AG04449 (cell line): ENCODE results near the gene FAM53C.

Source experiments
- CTCF ChIA-PET: fragments of 350-600 bp; formaldehyde crosslinking; extraction: SDS; loops from one replicate; lab custom pipeline; 2021; ENCODE audit warnings: antibody characterized with exemption; lab: Yijun Ruan, JAX
- POLR2A ChIA-PET: fragments of 400-600, 350-600 bp; formaldehyde crosslinking; extraction: SDS; loops from one replicate; lab custom pipeline; 2020; ENCODE audit warnings: antibody characterized with exemption, inconsistent platforms; lab: Yijun Ruan, JAX
- DNase-seq: peaks from one replicate; pipeline ENCODE4 v3.0.0-alpha.2; 2010; ENCODE audit warnings: low read depth, low spot score
- H3K4me3 ChIP-seq: 2 replicates; pipeline ENCODE4 v1.5.1; 2011; ENCODE audit warnings: low read depth, mild to moderate bottlenecking, control low read depth, low read length
- TF ChIP-seq, protein P1 (sequence below): IDR thresholded peaks from one replicate; pipeline ENCODE4 v1.5.1; 2011; ENCODE audit warnings: mild to moderate bottlenecking, moderate library complexity, low read length, control low read depth, inconsistent platforms; ENCODE audit not compliant: insufficient read depth; ENCODE audit errors: missing control alignments

Gene FAM53C

DNA sequence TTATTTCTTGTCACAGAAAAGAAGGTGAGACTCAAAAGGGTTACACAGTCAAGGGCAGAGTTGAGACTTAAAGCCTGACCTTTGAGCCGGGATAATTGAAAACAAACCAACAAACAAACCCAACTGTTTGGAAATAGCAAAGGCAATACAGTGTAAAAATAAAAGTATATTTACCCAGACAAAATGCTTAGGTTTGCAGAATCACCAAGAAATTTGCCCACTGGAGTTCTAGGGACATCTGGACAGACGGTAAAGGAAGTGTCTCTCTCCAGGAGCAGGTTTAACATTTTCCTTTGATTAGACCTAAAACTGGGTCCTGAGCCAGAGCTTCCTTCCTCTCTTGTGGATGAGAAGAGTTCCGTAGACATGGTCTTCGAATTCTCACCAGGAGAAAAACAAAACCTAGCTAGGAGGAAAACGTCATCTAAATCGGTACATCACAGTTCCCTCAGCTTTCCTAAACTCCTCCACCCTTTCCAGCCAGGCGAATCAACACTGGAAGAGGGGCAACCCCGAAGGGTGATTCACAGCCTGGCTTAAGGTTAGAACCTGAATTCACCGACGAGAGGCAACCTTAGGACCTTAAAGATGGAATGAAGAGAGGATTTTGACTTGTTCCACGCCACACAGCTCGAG lies 7.1 kb upstream of the FAM53C start:
- CTCF ChIA-PET = interaction anchor here (16.0 kb wide), 1 partner anchor 21 kb away, joined by 267 read pairs; the partner anchor contains the start of gene KDM3B
- TF ChIP-seq, protein P1, sequence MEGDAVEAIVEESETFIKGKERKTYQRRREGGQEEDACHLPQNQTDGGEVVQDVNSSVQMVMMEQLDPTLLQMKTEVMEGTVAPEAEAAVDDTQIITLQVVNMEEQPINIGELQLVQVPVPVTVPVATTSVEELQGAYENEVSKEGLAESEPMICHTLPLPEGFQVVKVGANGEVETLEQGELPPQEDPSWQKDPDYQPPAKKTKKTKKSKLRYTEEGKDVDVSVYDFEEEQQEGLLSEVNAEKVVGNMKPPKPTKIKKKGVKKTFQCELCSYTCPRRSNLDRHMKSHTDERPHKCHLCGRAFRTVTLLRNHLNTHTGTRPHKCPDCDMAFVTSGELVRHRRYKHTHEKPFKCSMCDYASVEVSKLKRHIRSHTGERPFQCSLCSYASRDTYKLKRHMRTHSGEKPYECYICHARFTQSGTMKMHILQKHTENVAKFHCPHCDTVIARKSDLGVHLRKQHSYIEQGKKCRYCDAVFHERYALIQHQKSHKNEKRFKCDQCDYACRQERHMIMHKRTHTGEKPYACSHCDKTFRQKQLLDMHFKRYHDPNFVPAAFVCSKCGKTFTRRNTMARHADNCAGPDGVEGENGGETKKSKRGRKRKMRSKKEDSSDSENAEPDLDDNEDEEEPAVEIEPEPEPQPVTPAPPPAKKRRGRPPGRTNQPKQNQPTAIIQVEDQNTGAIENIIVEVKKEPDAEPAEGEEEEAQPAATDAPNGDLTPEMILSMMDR = no peak
- POLR2A ChIA-PET = no interaction called here
- DNase-seq = no peak
- H3K4me3 ChIP-seq = peak overlapping the region; percentile 82

DNA sequence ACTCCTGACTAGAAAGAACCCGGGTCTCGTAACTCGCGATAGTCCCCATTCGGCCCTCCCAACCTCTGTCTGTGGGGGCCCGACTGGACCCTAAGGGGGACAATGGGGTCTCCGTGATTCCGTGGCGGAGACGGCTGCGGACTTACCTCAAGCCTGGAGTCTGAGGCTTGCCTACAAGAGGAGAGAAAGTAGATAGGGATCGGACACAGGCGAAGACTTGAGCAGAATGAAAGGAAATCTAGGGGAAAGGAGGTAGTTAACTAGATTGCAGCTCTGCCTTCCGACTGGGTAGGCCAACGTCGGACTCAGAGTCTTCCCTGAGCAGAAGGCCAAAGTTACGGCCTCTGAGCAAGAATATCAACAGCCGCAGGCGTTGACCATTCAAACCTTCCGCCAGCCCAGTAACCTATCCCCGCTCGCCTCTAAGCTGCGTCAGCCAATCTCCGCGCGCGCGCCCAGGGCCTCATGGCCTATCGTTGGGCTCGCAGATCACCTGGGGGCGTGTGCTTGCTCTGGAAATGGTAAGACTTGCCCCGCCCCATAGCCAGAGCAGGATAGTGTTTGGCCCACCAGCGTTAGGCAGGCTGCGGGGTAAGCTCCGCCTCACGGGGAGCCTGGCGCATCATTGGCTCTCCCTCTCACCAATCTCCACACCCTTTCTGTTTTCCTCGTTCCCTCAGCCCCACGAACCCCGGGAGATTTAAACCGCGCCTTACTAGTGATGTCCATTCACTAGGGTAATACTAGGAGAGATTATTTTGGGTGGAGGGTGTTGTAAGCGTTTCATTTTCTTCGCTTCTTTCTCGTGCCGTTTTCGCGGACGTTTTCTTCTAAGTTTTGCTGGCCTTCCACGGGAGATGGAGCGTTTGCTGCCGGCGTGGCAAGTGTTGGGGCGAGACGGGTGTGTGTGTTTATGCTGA lies 6.4 kb upstream of the FAM53C start, which contains the start of gene CDC25C:
CDC25C (minus strand) TSS at position 356 of the 920 bp plus-strand sequence. CDS start 624 bp downstream, outside the sequence.
- peak within 1 kb of the TSS; percentile 82 for H3K4me3 ChIP-seq
- TF ChIP-seq, protein P1 = no peak
- peak; percentile 95 for DNase-seq
- ChIA-PET CTCF (interaction anchor here (1.1 to 16.0 kb wide), 2 partner anchors 16 to 20 kb away, joined by 3 to 267 read pairs; partner anchors contain the start of gene KDM3B), POLR2A (interaction anchor here (1.0 kb wide), 2 partner anchors 21 to 22 kb away, joined by 4 read pairs; partner anchors contain the start of gene KDM3B)

DNA sequence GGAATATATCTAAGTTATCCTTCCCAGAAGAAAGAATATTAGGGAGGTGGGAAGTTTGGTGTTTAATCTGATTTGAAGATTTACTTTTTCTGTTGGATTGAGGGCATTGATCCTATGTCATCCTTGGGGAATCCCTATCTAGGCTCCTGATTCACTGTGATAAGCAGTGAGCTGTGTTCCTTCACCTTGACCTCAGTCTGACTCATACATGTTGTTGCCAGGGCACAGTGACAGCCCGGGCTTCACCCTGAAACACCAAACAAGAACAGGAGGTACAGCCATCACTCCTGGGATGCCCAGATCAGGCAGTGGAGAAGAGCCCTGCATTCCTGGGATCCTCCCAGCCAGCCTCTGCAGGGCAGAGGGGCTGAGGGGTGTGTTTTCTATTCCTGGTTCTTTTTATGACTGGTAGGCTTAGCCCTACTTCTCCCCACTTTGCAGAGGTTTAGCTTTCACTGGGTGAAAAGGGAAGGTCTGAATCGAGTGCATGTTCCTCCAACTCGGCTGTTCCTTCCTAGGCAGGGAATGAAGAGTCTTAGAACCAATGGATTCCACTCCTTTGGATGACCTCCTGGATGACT lies 3.1 kb upstream of the FAM53C start:
- ChIA-PET CTCF (interaction anchor here (16.0 kb wide), 1 partner anchor 17 kb away, joined by 267 read pairs; the partner anchor contains the start of gene KDM3B), POLR2A (no interaction called here)
- no peak for DNase-seq
- no peak overlapping the region for H3K4me3 ChIP-seq
- TF ChIP-seq, protein P1 = no peak

DNA sequence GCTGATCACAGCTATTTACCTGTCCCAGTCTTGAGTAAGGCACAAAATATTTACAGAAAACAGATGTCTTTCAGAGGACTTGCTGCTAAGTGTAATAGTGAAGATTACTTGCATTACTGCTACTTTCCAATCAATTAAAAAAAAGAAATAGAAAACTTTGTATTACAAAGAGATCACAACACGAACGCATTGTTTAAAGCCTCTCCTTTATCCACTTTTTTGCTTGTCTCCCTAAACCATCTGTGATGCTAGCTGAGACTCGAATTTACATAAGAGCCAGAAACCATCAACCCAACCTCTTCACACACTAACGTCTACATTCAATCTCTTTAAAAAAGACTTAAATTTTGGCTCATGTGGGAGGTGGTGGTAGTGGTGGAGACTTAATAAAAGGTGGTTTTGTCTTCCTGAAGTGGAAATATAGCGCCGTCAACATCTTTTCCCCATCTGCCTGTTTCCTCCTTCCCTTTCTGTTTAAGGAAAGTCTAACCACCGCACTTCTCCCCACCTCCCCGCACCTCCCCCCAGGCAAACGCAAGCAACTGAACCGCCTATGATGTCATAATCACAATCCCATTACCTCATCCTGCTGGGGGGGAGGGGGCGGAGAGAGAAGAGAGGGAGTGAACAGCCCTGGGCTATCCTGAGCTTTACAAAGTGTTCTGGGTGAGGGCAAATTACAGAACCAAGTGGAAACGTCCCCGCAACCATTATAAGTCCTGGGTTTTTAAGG lies 948 bp upstream of the FAM53C start:
- H3K4me3 ChIP-seq = peak overlapping the region; percentile 80
- CTCF ChIA-PET = interaction anchor here (16.0 kb wide), 1 partner anchor 15 kb away, joined by 267 read pairs; the partner anchor contains the start of gene KDM3B
- POLR2A ChIA-PET = interaction anchor here (1.5 to 3.7 kb wide), 4 partner anchors 14 to 158 kb away, joined by 4 to 121 read pairs (median 6); partner anchors contain the start of genes EGR1, KDM3B and KIF20A

More for the DNA sequence above, 948 bp upstream of the FAM53C start:
- no peak for DNase-seq
- TF ChIP-seq, protein P1 = no peak
